T-helper 2 cell treated with Interferon-gamma antibody and Interleukin-4, amounts not matched to agents 5 μg/mL and 100 μg/mL, for 36 hours (primary cell): ENCODE results near the gene SLC26A1.
"Not testable (repeated sequence)": the region's sequence is repeated elsewhere in the genome, so short reads cannot be mapped to it uniquely, and the experiment has no call there.

Source experiments
- DNase-seq: peaks from one replicate; pipeline ENCODE4 v3.0.0; 2021; ENCODE audit warnings: low spot score
- H3K27ac Mint-ChIP-seq: one replicate; pipeline ENCODE4 v1.8.0; 2021; ENCODE audit warnings: mild to moderate bottlenecking, mixed read lengths
- H3K27me3 Mint-ChIP-seq: one replicate; pipeline ENCODE4 v1.8.0; 2021; ENCODE audit warnings: low read depth, mixed read lengths
- H3K36me3 Mint-ChIP-seq: one replicate; pipeline ENCODE4 v1.8.0; 2021; ENCODE audit warnings: low read depth, mixed read lengths
- H3K4me1 Mint-ChIP-seq: one replicate; pipeline ENCODE4 v1.8.0; 2021; ENCODE audit warnings: low read depth, mixed read lengths
- H3K4me3 Mint-ChIP-seq: one replicate; pipeline ENCODE4 v1.8.0; 2022; ENCODE audit warnings: mild to moderate bottlenecking, moderate library complexity, mixed read lengths
- H3K9me3 Mint-ChIP-seq: one replicate; pipeline ENCODE4 v1.8.0; 2021; ENCODE audit warnings: mixed read lengths

SLC26A1 gene

DNA sequence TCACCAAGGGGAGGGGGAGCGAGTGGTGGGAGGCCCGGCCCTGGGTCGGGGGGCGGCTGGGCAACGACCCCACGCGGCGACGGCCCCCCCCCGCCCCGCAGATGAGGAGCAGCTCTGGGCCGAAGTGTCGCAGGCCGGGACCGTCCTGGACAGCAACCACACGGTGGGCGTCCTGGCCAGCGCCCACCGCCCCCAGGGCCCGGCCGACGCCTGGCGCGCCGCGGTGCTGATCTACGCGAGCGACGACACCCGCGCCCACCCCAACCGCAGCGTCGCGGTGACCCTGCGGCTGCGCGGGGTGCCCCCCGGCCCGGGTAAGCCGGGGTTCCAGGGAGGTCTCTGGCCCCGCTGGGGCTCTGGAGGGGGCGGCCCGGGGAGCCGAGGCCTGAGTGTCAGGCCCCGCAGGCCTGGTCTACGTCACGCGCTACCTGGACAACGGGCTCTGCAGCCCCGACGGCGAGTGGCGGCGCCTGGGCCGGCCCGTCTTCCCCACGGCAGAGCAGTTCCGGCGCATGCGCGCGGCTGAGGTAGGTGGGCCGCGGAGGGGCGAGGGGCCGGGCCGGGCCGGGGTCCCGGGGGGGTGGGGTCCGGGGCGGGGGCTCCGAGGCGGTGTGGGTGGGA is 9.5 kb upstream of the SLC26A1 start:
- Mint-ChIP-seq H3K4me3 (no peak overlapping the region), H3K4me1 (peaks cover 2% of the 10 kb centered on the region), H3K9me3 (no peaks in the 10 kb centered on the region), H3K36me3 (no peaks in the 10 kb centered on the region), H3K27me3 (peaks cover 50% of the 10 kb centered on the region), H3K27ac (no peak overlapping the region)
- no peak for DNase-seq

DNA sequence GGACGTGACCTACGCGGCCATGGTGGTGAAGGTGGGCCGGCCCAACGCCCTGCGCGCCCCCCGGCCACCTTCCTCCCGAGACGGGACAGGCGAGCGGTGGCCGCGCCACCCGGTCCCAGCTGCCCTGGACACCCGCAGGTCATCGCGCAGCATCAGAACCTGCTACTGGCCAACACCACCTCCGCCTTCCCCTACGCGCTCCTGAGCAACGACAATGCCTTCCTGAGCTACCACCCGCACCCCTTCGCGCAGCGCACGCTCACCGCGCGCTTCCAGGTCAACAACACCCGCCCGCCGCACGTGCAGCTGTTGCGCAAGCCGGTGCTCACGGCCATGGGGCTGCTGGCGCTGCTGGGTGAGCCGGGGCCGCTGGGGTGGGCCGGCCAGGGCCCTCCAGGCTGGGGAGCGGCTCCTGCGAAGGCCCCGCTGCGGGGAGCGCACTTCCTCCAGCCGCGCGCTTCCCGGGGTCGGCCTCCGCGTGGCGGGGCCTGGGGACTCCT is 9.0 kb upstream of the SLC26A1 start:
- H3K36me3 Mint-ChIP-seq = no peaks in the 10 kb centered on the region
- H3K27ac Mint-ChIP-seq = no peak overlapping the region
- no peaks in the 10 kb centered on the region for H3K4me1 Mint-ChIP-seq
- peaks cover 48% of the 10 kb centered on the region for H3K27me3 Mint-ChIP-seq
- H3K9me3 Mint-ChIP-seq = no peaks in the 10 kb centered on the region
- H3K4me3 Mint-ChIP-seq = no peak overlapping the region
- DNase-seq = no peak

DNA sequence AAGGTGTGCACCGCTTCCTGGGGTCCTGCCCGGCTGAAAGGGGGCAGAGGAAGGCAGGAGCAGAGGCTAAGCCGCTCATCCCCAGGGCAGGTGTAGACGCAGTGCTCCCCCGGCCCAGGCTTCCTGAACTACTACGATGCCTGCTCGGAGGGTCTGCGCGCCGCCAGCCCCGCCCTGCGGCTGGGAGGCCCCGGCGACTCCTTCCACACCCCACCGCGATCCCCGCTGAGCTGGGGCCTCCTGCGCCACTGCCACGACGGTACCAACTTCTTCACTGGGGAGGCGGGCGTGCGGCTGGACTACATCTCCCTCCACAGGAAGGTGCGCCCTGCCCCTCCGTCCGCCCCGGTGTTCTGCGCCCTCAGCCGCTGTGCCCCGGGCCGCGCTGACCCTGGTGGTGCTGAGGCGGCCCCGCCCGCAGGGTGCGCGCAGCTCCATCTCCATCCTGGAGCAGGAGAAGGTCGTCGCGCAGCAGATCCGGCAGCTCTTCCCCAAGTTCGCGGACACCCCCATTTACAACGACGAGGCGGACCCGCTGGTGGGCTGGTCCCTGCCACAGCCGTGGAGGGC is 8.4 kb upstream of the SLC26A1 start:
- H3K36me3 Mint-ChIP-seq = no peaks in the 10 kb centered on the region
- no peak overlapping the region for H3K27ac Mint-ChIP-seq
- H3K4me1 Mint-ChIP-seq = no peaks in the 10 kb centered on the region
- no peak for DNase-seq
- H3K9me3 Mint-ChIP-seq = no peaks in the 10 kb centered on the region
- H3K4me3 Mint-ChIP-seq = no peak overlapping the region
- peaks cover 47% of the 10 kb centered on the region for H3K27me3 Mint-ChIP-seq

DNA sequence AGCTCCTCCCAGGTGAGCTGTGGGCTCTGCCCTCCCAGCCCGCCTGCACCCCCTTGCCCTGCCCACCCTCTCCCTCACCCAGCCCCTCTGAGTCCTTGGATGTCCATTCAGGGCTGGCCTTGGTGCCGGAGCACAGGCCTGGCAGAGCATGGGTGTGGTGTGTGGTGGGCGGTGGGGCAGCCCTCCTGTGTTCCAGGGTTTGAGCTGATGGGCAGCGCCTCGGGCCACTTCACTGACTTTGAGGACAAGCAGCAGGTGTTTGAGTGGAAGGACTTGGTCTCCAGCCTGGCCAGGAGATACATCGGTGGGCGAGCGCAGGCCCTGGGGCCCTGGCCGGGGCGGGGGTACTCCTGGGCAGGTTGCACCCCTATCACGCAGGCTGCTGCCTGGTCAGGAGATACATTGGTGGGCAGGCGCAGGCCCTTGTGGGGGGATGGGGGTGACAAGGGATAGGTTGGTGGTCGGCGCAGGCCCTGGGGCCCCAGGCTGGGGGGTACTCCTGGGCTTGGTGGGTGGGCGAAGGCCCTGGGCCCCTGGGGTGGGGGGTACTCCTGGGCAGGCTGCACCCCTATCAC is 7.6 kb upstream of the SLC26A1 start:
- no peaks in the 10 kb centered on the region for H3K9me3 Mint-ChIP-seq
- no peak overlapping the region for H3K4me3 Mint-ChIP-seq
- H3K27ac Mint-ChIP-seq = no peak overlapping the region
- peaks cover 48% of the 10 kb centered on the region for H3K27me3 Mint-ChIP-seq
- no peak for DNase-seq
- no peaks in the 10 kb centered on the region for H3K36me3 Mint-ChIP-seq
- H3K4me1 Mint-ChIP-seq = no peaks in the 10 kb centered on the region

DNA sequence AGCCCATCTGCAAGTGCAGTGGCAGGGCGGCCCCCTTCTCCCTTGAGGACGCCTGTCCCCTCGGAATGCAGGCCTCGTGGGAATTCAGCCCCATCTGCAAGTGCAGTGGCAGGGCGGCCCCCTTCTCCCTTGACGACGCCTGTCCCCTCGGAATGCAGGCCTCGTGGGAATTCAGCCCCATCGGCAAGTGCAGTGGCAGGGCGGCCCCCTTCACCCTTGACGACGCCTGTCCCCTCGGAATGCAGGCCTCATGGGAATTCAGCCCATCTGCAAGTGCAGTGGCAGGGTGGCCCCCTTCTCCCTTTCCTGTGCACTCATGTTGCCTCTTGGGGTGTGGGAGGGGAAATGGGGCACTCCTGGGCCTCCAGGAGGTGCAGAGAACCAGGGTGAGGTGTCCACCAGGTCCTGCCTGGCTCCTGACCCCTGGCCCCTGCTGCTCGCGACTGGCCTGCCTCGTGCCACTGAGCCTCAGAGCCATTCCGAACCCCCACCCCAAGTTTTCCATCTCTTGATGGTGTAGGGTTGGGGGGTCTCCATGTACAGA is 6.8 kb upstream of the SLC26A1 start:
- Mint-ChIP-seq H3K4me3 (no peak overlapping the region), H3K9me3 (no peaks in the 10 kb centered on the region), H3K27me3 (peaks cover 46% of the 10 kb centered on the region), H3K36me3 (no peaks in the 10 kb centered on the region), H3K4me1 (no peaks in the 10 kb centered on the region), H3K27ac (no peak overlapping the region)
- DNase-seq = no peak

DNA sequence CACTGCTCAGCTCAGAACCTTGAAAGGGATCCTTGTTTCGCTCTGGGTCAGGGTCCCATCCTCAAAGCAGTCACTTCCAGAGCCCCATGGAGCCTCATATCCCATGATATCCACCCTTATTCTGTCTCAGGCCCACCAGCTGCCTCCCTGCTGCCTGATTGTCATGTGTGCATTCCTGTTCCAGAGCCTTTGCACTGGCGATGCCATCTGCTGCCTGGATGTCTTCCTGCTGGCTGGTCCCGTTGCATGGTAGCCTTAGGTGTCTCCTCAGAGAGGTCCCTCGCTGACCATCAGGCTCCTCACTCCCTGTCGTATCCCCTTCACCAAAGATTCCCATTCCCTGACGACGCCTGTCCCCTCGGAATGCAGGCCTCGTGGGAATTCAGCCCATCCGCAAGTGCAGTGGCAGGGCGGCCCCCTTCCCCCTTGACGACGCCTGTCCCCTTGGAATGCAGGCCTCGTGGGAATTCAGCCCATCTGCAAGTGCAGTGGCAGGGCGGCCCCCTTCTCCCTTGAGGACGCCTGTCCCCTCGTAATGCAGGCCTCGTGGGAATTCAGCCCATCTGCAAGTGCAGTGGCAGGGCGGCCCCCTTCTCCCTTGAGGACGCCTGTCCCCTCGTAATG is 6.1 kb upstream of the SLC26A1 start:
- DNase-seq, H3K9me3 Mint-ChIP-seq, H3K36me3 Mint-ChIP-seq, H3K27ac Mint-ChIP-seq, H3K4me1 Mint-ChIP-seq, H3K4me3 Mint-ChIP-seq: not testable (repeated sequence)
- H3K27me3 Mint-ChIP-seq = peaks cover 41% of the 10 kb centered on the region

DNA sequence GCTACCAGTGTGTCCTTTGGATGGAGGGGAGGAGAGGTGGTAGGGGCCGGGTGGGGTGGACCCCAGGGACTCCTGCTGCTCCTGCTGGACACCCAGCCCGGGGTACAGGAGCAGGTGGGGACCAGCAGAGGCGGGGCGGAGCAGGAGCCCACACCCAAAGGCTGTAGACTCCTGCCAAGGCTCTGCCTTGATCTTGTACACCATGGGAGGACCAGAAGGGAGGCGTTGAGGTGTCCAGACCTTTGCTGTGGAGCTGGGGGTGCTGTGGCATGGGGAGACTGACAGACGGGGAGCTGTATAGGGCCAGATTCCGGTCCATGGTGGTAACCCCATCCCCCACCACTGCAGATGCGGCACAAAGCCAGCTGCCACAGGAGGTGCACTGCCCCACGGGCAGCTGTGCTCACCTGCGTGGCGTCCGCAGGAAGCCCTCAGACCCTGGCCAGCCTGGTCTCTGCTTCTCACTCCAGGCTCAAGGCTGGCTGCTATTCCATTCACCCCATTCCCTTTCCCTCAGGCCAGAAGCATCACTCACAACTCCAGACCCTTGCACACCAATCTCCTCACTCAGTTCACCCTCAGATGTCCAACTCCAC is 5.0 kb upstream of the SLC26A1 start:
- no peaks in the 10 kb centered on the region for H3K36me3 Mint-ChIP-seq
- H3K4me1 Mint-ChIP-seq = no peaks in the 10 kb centered on the region
- no peak overlapping the region for H3K27ac Mint-ChIP-seq
- no peak overlapping the region for H3K4me3 Mint-ChIP-seq
- peaks cover 37% of the 10 kb centered on the region for H3K27me3 Mint-ChIP-seq
- H3K9me3 Mint-ChIP-seq = no peaks in the 10 kb centered on the region
- DNase-seq = no peak

DNA sequence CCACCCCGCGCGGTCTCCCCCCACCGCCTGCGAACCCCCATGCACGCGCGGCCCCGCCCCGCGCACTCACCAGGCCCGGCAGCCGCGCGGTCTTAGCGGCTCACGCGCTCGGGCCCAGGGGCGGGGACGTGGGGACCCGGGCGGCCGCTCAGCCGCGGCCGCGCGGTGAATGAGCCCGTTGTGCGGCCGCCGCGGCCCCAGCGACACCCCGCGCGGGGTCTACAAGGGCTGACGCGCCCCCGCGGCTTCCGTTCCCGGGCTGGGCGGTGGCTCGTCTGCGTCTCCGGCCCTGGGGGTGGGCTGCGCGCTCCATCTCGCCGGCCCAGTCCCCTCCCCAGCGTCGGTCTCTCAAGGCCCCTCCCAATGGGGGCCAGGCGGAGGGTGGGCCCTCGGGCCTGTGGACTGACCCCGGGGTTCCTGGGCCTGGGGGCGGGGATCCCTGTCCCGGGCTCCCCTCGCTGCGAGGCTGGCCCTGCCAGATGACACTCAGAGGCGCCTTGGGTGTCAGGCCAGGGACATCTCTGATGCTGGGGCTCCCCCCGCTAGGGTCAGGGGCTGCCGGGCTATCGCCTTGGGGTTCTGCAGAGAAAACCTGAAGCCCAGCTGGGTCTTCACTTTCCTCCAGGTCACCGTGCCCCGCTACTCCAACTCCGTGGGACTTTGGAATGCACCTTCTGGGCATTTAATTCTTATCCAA is 4.3 kb upstream of the SLC26A1 start:
- Mint-ChIP-seq H3K36me3 (no peaks in the 10 kb centered on the region), H3K4me1 (no peaks in the 10 kb centered on the region), H3K4me3 (no peak overlapping the region), H3K9me3 (no peaks in the 10 kb centered on the region), H3K27me3 (peaks cover 37% of the 10 kb centered on the region), H3K27ac (no peak overlapping the region)
- DNase-seq = no peak

DNA sequence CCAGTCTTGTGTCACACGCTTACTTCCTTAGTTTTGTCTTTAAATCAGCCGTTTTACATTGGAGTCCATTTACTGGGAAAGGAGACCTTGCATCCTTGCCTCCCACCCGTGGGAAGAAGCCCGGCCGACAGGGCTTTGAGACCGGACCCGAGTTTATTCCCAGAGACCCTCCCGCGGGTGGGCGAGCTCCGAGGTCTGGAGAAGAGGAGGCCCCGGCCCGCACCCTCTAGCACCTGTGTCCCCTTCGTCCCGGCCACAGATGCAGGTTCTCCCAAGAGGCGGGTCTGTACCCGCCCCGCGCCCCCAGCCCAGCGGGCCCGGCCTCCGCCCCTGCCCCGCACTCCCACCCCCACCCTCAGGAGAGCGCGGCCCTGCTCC is 3.8 kb upstream of the SLC26A1 start:
- H3K27me3 Mint-ChIP-seq = peaks cover 35% of the 10 kb centered on the region

DNA sequence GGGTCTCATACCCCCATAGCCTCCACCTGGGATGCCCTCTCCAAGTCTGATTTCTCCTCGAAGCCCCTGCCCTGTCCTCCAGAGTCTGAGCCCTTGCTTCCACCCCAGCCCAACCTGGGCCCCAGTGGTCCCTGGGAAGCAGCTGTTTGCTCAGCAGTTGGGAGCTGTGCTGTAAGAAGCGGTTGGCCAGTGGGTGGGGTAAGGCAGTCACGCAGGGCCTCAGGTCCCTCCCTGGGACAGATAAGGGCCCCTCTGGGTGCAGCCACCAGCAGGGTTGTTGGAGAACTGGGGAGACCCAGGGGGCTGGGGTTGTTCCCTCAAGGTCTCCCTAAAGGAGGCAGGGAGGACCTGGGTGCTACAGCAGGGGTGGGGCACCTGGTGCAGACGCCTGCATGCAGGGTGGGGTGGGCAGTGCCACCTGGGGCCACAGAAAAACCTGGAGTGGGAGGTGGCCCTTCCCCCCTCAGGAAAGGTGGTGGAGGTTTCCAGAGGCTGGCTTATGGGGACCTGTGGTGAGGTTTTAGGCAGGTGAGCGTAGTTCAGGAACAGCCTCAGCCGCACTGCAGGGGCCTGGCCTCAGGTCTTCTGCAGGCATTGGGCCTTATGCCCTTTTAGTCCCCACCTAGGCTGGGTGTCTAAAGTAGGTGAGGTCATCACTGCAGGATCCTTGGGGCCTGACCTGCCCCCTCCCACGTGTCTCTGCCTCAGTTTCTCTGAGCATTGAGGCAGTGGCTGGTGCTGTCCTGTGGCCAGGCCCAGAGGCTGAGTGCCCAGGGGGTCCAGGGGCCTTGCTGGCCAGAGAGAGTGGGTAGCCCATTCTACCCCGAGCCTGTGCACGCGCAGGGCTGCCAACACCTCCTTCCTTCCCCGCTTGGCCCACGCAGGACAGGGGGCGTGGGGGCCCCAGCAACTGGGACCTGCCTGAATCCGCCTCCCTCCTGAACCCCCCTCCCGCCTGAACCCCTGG is 3.1 kb upstream of the SLC26A1 start:
- peaks cover 29% of the 10 kb centered on the region for H3K27me3 Mint-ChIP-seq
- no peaks in the 10 kb centered on the region for H3K36me3 Mint-ChIP-seq
- no peak overlapping the region for H3K4me3 Mint-ChIP-seq
- no peak for DNase-seq
- H3K4me1 Mint-ChIP-seq = no peaks in the 10 kb centered on the region
- no peak overlapping the region for H3K27ac Mint-ChIP-seq
- H3K9me3 Mint-ChIP-seq = no peaks in the 10 kb centered on the region

More for the DNA sequence above, 3.8 kb upstream of the SLC26A1 start:
- Mint-ChIP-seq H3K36me3 (no peaks in the 10 kb centered on the region), H3K9me3 (no peaks in the 10 kb centered on the region), H3K4me1 (no peaks in the 10 kb centered on the region), H3K27ac (no peak overlapping the region), H3K4me3 (no peak overlapping the region)
- no peak for DNase-seq

DNA sequence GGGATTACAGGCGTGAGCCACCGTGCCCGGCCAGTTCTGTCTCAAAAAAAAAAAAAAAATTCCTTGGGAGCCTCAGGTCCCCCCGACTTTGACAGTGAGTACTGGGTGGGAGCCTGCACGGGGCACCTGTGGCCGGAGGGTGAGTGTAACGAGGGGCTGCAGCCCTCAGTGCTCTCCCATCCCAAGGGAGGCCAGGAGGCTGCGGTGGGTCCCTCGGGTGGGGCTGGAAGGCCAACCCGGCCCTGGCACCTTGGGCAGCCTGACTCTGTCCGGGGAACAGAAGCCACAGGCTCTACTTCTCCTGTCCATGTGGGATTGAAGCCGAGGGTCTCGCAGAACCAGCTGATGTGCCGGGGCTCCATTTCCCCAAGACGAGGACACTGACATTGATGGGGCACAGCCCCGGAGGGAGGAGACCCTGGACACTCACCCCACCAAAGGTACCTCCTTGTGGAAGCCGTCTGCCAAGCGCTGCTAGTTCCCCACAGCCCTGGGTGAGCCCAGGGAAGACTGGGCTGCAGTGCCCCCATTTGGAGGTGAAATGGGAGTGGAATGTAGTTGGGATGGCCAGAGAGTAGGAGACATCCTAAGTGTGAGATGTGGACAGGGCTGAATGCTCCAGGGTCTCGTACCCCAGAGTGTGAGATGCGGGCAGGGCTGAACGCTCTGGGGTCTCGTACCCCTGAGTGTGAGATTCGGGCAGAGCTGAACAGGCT is 2.3 kb upstream of the SLC26A1 start:
- DNase-seq = no peak
- H3K4me1 Mint-ChIP-seq = no peaks in the 10 kb centered on the region
- H3K27me3 Mint-ChIP-seq = peaks cover 27% of the 10 kb centered on the region
- H3K9me3 Mint-ChIP-seq = no peaks in the 10 kb centered on the region
- H3K4me3 Mint-ChIP-seq = no peak overlapping the region
- no peak overlapping the region for H3K27ac Mint-ChIP-seq
- no peaks in the 10 kb centered on the region for H3K36me3 Mint-ChIP-seq

DNA sequence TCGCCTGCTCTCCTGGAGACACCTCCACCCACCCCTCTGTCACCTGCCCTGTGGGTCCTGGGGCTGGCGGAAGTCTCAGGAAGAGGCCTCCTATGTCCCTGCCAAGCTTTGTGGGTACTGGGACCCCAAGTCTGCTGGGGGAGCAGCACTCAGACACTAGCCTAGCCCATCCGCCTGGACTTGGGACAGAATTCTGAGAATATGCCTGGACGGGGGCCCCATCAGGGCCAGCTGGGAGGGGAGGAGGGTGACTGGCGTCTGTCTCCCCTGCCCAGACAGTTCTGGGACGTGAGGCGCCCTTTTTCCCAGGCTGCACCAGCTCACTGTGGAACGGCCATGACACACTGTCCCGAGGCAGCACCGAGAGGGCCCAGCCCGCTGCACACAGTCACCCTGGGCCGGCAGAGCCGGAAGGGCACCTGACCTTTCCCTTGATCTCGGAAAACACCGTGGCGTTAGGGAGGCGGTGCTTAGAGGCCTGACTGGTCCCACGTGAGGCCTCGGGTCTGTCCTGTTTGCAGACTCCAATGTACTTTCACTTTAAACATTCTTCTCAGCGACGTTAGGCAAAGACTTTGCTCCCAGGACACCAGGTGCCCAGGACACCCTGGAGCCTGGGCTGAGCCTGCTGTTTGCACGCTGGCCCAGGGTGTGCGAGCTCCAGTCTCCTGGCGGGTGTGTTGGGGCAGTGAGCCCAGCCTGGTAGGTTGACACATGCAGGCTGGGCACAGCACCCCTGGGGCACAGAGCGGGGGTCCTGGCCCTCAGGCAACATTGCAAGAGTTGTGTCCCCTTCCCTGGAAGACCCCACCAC is 700 bp downstream of the SLC26A1 start:
- H3K4me3 Mint-ChIP-seq = no peak overlapping the region
- no peaks in the 10 kb centered on the region for H3K36me3 Mint-ChIP-seq
- H3K9me3 Mint-ChIP-seq = no peaks in the 10 kb centered on the region
- H3K27ac Mint-ChIP-seq = no peak overlapping the region
- no peak for DNase-seq
- H3K4me1 Mint-ChIP-seq = peaks cover under 1% of the 10 kb centered on the region
- H3K27me3 Mint-ChIP-seq = peaks cover 10% of the 10 kb centered on the region
